Activated T-helper 1 cell treated with anti-CD3 and anti-CD28 coated beads, Interleukin-2, amount 50 U/mL, for 16 hours (primary cell): ENCODE data around the gene MUSTN1.

Experiments used
- DNase-seq, 2 donors: peaks; one replicate each; pipeline ENCODE4 v3.0.0-alpha.2; 2020; ENCODE audit warnings: low read depth in 1 of 2, low spot score in 1 of 2

Gene MUSTN1

DNA sequence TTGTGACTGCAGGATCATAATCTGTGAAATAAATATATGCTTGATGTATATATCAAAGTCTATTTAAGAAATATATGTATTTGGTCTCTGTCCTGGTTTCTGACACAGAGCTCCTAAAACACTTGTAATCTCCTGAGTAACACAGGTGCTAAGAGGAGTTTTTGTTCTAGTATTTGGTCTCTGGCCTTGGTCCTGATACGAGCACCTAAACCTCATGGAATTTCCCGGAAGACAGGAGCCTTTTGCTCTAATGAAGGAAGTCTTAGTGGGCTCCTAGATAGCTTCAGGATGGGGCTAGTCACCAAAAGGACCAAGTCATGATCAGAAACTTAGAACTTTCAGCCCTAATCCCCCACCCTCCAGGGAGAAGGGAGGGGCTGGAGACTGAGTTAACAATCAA lies 19.2 kb upstream of the MUSTN1 start:
- DNase-seq, result no peak

- no peak for DNase-seq
Measured at GRCh38 chr3:52852419-52852818, 17.6 kb upstream of the MUSTN1 start.

DNA sequence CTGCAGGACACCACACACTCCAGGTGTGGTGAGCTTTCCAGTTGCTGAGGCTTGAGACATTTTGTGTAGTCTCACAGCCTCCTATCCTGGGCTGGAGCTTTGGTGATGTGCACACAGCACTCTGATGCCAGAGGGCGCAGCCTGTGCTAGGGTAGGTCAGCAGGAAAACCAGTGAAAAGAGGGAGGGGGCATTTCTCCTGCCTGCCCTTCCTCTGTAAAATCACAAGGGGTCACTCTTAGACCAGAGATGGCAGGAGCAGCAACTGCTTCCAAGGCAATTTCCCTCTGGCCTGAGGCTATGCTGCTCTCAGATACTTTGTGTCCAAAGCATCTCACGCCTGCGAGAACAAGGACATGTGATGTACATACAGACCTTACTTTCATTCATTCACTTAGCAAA lies 16.5 kb upstream of the MUSTN1 start:
- no peak for DNase-seq

DNA sequence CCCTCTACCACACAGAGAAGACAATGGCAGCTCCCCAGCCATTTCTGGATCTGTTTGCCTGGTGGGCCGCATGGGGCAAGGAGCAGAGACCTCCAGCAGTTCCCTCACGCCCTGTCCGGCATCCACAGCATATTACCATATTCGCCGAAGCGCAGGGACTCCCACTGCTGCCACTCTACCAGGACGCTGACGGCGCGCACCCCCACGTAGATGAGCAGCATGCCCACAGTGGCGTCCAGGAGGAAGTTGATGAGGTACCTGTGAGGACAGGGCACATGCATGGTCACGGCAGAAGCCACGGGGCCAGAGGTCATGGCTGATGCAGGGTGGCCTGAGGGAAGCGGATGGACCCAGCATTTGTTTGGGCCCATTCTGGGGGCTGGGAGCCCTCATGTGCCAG lies 14.8 kb upstream of the MUSTN1 start:
- no peak for DNase-seq

DNA sequence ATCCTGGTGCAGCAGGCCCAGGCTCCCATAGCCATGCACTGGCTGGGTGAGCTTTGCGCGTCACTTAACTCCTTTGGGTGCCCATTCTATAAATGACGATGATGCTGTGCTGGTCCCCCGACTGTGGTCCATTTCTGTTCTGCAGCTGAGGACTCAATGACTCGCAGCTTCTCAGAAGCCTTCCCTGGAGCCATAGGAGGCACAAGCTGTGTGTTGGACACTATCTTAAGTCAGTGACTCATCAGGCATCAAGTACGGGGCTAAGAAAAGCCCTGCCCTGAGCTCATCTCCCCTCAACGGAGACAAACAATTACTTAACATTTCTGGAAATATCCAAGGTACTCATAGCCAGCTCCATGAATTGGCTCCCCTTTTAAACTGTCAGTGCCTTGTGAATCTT lies 13.8 kb upstream of the MUSTN1 start:
- DNase-seq, result no peak

DNA sequence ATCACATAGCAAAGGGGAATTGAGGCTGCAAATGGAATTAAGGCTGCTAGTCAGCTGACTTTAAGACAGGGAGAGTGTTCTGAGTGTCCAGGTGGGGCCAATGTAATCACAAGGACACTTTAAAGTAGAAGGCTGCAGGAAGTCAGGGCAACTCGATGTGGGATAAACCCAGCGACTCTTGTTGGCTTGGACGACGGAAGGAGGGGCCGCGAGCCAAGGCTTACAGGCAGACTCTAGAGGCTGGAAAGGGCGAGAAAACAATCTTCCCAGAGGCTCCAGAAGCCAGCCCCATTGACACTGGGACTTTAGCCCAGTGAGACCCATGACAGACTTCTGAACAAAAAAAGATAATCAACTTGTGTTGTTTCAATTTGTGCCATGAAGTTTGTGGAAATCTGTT lies 12.9 kb upstream of the MUSTN1 start:
- no peak for DNase-seq

GRCh38 chr3:52847241-52847640 lies 12.4 kb upstream of the MUSTN1 start:
- DNase-seq, result no peak

DNA sequence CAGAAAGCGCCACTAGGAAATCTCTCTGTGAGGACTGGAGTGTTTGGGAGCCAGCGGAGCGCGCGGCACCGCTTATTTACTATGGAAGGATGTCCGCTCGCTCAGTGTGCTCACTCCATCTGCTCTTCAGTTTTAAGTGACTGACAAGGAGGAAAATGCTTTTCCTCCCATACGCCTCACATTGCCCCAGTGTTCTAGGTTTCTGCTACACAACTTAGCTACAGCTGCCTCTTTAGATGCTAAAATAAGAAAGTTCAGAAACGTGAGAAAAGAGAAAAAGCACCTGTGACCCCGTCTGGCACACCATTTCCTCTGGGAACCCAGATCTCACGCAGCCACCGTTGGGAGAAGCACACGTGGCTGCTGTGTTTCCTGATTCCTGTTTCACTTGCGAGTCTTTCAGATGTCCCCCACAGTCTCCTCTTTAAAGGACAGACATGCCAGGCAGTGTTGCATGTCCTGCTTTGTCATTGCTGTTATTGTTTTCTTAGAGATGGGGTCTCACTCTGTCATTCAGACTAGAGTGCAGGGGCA lies 11.7 kb upstream of the MUSTN1 start:
- no peak for DNase-seq

GRCh38 chr3:52845691-52846431 lies 11.0 kb upstream of the MUSTN1 start:
- DNase-seq, result no peak

GRCh38 chr3:52845157-52845556 lies 10.3 kb upstream of the MUSTN1 start:
- no peak for DNase-seq

- no peak for DNase-seq
Measured at GRCh38 chr3:52844290-52844975, 9.6 kb upstream of the MUSTN1 start.

- DNase-seq, result no peak
Measured at GRCh38 chr3:52843881-52844280, 9.1 kb upstream of the MUSTN1 start.

- DNase-seq, result no peak
Measured at GRCh38 chr3:52843108-52843865, 8.5 kb upstream of the MUSTN1 start.

DNA sequence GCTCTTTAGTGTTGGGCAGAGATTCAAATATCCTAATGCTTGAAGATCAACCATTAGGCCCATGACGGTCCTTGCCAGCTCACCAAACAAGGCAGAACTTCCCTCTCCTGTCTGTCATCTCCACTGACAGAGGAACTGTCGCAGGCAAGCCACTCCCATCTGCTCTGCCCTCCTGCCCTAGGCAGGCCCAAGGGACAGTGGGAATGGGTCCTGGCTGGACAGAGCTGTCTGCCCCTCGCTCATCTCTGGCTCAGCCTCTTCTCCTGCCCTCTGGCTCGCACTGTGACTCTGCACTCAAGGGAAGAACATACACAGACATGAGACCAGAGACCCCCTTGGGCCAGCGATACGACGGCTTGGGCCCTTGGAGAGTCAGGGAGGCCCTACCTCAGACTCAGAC lies 7.6 kb upstream of the MUSTN1 start:
- DNase-seq, result no peak

- no peak for DNase-seq
Measured at GRCh38 chr3:52841981-52842340, 7.1 kb upstream of the MUSTN1 start.

DNA sequence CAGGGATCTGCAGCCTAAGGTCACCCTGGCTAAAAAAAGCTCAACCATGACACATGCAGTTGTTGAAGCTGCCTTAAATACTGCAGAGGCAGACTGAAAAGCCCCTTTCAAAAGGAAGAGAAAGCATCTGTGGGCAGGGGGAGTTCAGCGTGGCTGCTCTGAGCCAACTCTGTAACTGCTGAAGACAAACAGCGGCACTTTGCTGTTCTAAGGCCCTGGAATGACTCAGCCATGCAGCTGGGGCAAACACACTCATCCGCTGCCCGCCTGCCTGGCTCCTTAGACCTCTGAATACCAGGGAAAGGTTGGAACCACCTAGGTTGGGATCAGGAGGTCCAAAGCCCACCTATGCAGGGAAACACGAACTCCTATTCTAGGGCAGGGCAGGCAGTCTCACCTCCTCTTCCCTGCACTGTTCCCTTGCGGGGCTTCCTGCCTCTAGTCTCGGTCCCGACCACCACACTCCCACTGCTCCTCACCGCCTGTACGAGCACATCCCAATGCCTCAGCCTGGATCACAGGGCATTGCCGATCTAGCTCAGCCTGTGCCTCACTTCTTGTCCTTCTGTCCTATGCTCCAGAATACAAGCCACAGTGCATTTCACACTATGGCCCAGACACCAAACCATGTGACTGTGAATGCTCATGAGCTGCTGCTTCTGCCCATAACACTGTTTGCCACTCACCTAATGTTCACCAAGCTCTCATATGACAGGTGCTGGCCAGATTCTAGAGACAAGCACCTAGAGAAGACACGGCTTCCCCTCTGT lies 6.6 kb upstream of the MUSTN1 start:
- no peak for DNase-seq

DNA sequence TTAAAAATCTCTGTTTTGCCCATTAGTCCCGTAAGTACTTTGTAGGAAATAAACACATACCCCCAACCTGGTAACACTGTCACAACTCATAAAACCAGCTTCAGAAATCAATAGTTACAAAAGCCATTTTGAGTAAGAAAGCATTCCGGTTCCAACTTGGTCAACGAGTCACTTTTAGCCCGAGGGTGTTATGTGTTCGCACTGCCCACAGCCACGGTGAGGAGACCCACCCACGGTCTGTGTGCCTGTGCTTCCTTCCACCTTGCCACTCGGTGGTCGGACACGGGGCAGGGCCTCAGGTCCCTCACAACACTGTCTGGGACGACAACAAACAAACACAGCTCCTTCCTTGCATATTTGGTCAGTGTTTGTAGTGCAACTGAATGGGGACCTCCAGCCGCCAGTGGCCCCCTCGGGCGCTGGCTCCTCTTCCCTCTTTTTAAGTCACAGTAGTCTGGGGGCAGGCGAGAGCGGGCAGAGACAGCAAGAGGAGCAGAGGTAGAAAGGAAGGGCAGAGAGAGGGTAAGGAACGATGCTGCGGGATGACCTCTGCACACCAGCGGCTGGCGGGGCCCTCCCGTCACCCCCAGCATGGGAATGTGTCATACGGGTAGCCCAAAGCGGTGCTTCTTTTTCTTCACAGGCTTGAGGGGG lies 5.2 kb upstream of the MUSTN1 start:
- no peak for DNase-seq

- no peak for DNase-seq
Measured at GRCh38 chr3:52839268-52839575, 4.4 kb upstream of the MUSTN1 start.

DNA sequence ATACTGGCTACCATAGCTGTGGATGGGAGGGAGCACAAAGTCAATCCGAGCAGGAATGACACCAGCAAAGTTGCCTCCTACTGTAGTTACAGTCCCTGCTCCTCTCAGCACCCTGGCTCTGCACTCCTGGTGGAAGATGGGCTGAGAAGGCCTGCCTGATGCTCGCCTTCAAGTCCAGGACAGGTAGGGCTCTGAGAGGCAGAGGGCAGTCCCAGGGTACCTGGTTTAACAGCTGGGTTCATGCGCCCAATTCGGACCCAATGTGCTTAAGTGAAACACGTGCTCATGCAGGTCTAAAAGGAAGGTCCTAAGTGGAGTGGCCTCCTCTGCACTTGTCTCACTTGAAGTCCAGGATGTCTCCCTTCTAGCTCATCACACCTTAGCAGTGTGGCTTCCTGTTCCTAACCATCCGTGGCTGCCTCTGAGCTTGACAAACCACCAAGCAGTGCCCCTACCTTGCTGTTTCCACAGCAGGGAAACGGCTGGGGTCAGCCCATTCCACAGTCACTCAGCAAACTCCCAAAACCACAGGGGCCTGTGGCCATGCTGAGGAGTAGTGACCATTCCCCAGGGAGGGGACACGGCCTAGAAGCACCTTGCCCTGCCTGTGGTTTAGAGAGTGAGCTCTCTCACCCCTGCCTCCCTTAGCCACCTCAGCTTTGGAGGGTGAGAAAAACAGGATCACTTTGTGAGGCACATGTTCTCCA lies 3.9 kb upstream of the MUSTN1 start:
- no peak for DNase-seq

DNA sequence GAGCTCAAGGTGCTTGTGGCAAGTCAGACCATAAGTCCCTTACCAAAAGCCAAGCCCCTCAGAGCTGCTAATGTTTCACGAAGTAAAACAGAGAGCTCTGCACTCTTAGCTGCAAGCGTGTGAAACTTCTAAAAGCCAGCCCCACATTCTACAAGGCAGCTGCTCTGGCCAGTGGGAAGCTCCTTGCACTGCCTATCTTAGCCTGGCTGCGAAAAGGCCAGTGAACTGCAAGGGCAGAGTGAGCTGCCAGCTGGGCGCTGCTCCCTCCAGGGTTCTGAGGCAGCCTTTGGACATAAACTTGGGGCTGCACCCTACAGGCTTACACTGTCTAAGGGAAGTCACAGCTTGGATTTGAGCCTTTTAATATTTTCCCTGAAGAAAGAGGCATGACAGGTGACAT lies 2.2 kb upstream of the MUSTN1 start:
- no peak for DNase-seq
